NOMO-1 treated with DMSO at 0.1 percent for 48 hours (cell line): Measurements from ENCODE around the gene DRC7.
A peak's percentile ranks its signal among the peaks of the same experiment; 100 is the strongest.
"Not testable (repeated sequence)": the region's sequence is repeated elsewhere in the genome, so short reads cannot be mapped to it uniquely, and the experiment has no call there.

Experiments
- DNase-seq: peaks from one replicate; lab custom pipeline; 2025; ENCODE audit not compliant: unreplicated experiment; lab: John Stamatoyannopoulos, UW

The DRC7 gene

GRCh38 chr16:57760357-57761160 lies 66.0 kb downstream of the DRC7 start:
- DNase-seq = no peak

DNA sequence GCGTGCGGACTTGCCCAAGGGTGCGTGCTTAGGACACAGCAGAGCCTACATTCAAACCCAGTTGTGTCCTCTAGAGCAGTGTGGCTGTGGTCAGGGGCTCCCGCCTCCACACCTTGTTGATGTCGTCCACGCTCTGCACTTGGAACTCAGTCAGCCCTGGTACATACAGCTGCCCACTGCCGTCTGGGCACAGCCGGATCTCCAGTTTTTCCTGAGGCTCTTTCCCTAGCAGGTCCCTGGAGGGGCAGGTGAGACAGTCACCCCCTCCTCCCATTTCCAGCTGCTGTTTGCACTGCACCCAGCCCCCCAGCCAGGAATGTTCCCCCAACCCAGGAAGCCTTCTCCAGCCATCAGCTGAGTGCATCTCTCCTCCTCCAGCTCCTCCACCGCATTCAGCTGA lies 66.7 kb downstream of the DRC7 start:
- no peak for DNase-seq

- DNase-seq = no peak
Observed at GRCh38 chr16:57761957-57762356, 67.4 kb downstream of the DRC7 start.

GRCh38 chr16:57762365-57763040 lies 67.9 kb downstream of the DRC7 start:
- no peak for DNase-seq

DNA sequence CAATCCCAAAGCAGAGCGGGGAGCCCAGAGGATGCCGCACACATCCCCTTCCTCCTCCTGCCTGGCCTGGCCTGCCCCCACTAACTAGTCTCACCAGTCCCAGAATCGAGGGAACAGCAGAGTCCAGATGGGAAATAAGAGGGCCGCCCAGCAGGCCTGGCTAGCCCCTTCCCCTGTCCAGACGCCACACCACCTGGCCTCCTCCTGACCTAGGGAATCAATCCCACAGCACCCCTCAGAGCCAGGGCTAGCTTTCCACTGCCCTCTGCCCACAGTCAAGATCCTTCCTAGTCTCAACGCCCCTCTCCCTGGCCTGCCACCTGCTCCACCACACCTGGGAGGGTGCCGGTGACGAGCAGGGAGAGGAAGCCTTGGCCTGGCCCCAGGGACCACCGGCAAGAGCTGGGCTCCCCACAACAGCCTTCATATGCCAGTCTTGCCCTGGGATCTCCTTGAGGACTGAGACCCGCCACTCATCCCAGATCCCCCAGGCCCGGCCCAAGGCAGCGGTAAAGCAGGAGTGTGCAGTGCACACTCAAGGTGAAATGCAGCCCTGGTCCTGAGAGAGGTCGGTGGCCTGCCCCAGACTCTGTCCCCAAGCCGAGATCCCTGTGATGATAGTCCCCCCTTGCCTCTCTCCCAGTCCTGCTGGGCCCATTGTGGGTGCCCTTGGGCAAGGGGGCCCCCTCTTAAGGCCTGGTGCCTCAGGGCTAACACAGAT lies 68.8 kb downstream of the DRC7 start:
- no peak for DNase-seq

GRCh38 chr16:57764006-57764340 lies 69.4 kb downstream of the DRC7 start:
- DNase-seq = no peak

- peak; percentile 32 for DNase-seq
Observed at GRCh38 chr16:57764341-57765159, 69.9 kb downstream of the DRC7 start.

DNA sequence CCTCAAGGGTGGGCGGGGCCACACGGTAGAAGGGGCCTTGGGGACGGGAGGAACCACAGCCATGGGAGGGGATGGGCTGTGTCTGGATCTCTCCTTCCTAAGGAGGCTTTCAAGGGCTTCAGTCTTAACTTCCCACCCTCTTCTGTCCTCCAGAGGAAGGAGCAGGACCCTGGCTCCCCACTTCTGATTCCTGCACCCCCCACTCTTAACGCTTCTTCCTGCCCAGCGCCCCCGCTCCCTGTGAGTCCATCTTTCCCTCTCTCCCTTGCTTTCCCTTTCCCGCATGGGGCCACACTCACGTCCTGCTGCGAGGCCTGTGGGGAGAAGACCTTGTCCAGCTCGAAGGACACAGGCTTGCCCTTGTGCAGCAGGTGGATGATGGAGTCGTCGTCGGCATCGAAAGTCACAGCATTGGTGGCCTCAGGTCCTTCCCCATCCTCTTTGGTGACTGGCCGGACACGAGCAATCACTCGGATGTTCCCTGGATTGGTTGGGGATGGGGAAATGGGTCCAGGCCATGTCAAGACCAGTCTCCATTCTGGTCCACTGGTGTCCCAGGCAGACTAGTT lies 70.6 kb downstream of the DRC7 start:
- DNase-seq = no peak

GRCh38 chr16:57766714-57767348 lies 72.2 kb downstream of the DRC7 start:
- DNase-seq = no peak

DNA sequence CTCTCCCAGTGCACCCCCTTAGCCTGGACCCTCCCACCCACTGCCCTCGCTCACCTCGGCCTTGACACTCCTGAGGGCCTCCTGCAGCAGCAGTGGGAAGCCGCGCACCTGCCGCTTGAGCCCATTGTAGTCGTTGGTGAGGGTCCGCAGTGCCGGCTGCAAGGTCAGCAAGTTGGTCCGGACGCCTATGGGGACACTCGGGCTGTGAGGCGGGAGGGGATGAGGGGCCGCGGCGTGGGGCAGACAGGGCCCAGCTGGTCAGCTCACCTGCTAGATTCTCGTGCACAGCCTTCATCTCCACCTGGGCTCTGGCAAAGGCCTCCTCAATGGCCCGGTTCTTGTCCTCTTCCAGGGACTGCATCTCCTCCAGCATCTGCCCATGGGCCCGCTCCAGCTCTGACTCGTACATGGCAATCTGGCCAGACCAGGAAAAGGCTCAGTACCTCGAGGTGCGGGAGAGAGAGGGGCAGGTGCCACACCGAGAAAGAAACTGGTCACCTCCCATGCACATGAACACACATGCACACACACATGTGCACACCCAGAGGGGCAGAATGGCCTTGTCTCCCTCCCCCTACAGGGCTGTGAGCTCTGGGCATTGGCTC lies 75.0 kb downstream of the DRC7 start:
- no peak for DNase-seq

DNA sequence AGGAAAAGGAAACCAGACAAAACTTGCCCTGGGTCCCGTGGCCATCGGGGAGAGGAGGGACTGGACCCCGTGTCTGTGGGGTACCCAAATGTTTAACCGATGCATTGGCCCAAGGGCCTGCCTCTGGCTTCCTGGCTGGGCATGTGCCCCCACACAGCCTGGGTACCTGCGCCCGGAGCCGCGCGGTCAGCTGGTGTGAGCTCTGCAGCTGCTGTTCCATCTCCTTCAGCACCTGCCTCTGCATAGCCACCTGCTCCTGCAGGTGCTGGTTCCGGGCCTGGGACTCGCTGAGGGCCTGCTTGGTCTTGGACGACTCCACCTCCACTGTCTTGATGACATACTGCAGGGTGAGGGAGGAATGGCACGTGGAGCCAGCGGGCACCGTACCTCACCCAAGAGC lies 75.8 kb downstream of the DRC7 start:
- no peak for DNase-seq

DNA sequence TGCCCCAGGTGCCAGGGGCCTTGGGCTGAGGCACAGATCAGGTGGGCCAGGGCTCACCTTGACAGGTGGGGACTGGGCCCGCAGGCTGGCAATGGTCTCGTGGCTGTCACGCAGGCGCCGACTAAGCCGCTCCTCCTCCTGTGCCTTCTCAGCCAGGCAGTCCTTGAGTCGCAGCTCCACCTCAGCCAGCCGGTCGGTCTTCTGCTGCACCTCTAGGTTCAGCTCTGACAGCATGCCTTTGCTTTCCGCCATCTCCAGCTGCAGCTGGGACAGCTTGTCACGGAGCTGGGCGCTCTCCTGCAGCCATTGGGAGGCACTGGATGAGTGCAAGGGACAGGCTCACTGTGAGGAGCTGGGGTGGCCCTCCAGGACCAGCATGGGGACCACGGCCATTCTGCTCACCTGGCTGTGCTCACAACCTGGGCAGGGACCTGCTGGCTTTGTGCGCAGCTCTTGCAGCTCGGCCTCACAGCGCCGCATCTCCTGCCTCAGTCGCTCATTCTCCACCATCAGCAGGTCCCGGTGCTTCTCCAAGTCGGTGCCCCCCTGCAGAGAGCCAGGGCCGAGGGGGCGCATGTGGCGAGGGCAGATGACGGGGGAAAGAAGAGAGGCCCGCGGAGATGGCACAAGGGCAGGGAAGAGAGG lies 76.7 kb downstream of the DRC7 start:
- DNase-seq = no peak

GRCh38 chr16:57773019-57773418 lies 78.4 kb downstream of the DRC7 start:
- no peak for DNase-seq

GRCh38 chr16:57773655-57774295 lies 79.2 kb downstream of the DRC7 start:
- DNase-seq = no peak

DNA sequence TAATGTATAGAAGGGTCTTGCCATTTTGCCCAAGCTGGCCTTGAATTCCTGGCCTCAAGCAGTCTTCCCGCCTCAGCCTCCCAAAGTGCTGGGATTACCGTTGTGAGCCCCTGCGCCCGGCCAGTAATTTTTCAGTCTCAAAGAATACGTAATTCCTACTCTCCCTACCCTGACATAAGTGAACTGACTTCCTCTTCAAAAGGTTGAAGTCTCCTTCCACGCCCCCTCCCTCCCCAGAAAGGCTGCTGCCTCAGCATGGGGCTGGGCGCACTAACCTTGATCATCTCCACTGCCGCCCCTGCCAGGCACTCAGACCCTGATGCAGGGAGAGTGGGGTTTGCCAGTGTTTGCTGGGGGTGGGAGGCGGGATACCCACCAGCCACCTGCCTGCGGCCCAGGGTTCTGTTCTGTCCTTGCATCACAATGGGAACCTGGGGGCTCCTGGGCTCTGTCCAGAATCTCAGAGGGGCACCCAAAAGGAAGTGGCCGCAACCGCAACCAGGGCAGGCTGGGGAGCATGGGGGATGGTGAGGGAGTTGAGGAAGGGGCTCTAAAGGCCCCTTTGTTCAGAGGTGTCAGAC lies 80.2 kb downstream of the DRC7 start:
- no peak for DNase-seq

DNA sequence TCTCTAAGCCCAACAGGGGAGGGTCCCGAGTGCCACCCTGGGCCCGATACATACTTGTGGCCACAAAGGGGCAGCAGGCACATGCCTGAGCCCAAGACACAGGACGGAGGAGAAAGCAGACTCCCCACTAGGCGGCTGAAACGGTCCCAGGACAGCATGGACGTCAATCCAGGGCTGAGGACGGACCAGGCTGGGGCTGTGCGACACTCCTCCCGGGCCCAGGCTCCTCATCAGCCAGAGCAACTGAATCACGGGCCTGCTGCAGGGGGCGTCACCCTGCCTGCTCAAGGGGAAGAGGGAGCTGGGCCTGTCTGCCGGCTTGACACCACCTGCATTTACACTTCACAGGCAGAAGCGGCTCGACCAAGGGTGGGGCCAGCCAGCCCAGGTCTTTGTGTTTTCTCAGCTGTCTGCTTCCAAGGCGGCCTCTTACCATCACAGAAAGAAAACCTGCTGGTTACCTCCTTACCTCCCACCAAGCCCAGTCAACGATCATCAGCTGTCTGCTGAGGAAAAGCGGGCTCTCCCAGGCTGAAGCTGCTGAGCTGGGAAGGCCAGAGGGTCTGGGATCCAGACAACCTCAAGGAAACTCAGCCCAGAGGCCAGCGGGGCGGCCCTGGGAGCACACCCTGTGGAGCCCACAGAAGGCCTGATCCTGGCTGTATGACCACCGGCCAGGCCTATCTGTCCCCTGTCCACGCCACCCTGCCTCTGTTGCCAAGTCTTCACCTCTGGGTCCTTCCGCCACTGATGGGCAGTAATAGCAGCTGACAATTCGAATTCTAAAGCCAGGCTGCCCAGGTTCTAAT lies 81.3 kb downstream of the DRC7 start:
- no peak for DNase-seq

DNA sequence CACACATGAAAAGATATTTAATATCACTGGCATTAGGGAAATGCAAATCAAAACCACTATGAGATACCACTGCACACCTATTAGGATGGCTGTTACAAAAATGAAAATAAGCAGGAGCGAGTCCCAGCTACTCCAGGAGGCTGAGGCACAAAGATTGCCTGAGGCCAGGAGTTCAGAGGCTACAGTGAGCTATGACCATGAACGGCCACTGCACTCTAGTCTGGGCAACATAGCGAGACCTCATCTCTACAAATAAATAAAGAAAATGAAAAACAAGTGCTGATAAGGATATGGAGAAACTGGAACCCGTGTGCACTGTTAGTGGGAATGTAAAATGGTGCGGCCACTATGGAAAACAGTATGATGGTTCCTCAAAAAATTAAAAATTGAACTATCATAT lies 84.1 kb downstream of the DRC7 start:
- DNase-seq = no peak

- not testable (repeated sequence) for DNase-seq
Observed at GRCh38 chr16:57779836-57780235, 85.2 kb downstream of the DRC7 start.
